ENCODE data around the gene NR6A1. TPM values are rescaled to one million over a fixed set of nuclear protein-coding genes. Genes with fewer than 3 reads are reported as not detected.

The NR6A1 gene
- total RNA-seq, 1 donor from 2014 or later = 3.2 TPM

DNA sequence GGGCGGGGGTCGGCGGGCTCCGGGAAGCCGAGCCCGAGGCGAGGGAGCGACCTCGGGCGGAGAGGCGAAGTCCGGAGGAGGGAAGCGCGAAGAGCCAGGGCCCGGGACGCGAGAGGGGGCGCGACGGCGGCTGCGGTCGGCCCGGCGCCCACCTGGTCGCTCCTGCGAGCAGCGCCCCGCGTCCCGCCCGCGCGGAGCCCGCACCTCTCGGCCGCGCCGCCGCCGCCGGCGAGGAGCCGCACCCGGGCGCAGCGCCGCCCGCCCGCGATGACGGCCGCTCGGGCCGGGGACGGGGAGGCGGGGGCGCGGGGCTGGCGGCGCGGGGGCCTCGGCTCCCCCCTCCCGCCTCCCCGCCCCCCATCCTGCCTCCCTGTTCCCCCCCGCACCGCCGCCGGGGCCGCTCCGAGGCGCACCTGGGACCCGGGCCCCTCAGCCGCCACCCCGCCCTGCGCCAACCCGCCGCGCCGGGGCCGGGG lies 266.5 kb downstream of the NR6A1 start:
- DNase-seq (ENCODE audit: low spot score) = no peak

DNA sequence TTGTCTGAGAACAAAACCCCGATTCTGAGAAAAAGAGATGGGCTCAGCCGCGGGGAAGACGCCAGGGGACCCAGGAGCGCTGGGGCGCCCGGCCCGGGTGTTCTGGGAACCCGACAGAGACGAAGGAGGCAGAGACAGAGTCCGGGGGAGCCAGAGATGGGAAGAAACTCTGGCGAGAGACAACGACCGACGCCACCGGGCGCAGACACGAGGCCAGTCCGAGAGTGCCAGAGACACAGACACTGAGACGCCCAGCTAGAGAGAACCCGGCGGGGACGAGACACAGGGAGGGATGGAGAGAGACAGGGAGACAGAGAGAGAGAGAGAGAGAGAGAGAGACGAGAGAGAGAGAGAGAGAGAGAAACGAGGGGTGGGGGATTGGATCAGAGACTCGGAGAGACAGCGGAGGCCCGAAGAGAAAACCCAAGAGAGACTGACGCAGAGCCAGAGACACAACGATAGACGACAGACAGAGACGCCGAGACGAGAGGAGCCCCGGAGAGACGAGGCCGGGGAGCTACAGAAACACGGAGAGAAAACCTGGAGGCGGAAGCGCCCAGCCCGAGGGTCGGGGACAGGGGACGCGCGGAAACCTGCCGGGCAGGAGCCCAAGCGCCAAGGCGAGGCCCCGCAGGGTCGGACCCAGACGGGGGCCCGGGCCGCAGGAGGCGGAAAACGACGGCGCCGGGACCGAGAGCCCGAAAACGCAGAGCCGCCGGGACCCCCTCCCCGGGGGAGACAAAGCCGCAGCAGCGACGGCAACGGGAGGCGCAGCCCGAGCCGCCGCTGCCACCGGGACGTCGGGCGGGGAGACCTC lies 267.2 kb downstream of the NR6A1 start:
- DNase-seq (ENCODE audit: low spot score) = no peak

DNA sequence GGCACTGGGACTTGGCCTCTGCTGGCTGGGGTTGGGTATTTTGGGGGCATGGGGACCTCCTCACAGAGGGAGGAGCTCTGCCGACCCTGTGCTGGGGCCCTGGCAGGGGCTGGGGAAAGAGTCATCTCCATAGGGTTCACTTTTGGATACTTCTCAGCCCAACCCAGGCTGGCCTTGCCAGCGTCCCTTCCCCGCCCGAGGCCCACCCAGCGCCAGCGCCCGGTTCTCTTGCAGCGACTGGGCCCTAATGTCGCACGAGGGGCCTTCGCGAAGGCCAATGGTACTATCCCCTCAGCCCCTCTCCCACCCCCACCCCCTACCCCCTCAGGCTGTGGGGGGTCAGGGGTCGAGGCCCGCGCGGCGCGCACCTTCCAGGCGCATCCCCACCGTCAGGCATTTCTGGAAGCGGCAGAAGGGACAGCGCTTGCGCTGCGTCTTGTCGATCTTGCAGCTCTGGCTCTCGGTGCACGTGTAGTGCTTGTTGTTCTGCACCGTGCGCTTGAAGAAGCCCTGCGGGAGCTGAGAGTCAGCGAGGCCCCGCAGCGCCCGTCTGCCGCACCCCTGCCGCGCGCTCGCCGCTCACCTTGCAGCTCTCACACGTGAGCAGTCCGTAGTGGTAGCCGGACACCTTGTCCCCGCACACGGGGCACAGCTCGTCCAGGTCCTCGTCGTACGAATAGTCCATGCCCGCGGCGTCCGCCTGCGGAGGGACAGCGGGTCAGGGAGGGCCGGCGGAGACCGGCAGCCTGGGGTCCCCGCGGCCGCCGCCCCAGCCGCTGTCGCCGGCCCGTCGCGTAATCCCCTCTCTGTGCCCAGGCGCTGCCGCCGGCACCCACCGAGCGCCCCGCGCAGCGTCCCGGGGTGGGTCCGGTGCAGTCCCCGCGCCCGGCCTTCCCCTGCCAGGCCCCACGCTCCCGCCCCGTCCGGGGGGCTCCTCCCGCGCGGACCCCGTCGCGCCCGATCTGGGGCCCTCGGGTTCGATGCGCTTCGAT lies 268.1 kb downstream of the NR6A1 start:
- no peak for DNase-seq (ENCODE audit: low spot score)

DNA sequence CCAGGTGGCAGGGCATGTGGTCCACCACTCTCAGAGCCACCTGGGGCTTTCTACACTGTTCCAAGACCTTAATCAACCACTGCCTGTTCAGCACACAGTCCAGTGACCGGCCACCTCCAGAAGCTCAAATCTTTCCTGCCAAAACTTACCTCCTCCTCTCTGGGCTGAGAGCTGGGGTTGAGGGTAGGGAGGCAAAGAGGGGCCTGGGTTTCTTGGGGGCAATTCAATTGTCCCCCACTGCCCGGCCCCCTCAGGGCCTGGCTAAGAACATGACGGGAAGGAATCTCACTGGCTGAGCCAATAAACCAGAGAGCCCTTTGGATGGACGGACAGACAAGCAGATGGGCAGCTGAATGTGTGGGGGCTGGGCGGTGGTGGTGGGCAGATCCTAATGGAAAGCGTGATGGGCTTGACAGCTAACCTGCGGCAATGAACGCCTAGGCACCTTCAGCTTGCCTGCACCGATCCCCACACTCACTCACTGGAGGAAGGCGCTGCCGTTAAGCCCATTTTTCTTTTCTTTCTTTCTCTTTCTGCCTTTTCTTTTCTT lies 269.3 kb downstream of the NR6A1 start:
- no peak for DNase-seq (ENCODE audit: low spot score)

DNA sequence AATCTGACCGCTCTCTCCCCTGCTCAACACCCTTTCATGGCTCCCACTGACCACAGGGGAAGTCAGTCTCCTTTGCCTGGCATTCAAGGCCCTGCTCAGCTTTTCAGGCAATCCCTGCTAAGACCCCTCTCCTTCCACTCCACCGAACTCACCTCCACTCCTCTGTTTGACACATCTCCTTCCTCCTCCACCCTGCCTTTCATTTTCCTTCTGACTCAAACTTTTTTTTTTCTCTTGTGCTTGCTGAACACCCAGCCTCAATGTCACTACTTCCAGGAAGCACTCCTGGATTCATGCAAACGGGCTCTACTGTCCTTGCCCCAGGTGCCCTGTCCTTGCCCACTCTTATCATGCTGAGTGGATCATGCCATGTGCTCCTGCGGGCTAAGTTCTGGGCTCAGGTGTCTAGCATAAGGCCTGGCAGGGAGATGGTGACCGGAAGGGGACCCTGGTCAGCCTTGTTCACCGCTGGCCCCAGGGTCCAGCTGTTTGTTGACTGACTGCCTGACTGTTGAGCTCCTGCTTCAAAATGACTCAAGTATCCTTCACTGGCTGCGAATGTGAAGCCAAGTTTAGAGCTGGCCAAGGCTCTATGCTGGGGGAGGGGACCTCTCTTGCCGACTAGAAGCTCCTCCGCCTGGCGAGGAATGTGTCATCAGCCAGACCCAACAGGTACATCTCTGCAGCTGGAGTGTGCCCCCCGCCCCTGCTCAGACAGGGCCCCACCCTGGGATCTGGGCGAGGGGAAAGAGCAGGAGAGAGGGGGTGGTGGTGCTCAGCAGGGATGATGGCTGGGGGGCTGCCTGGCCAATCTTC lies 270.1 kb downstream of the NR6A1 start:
- DNase-seq (ENCODE audit: low spot score) = no peak

DNA sequence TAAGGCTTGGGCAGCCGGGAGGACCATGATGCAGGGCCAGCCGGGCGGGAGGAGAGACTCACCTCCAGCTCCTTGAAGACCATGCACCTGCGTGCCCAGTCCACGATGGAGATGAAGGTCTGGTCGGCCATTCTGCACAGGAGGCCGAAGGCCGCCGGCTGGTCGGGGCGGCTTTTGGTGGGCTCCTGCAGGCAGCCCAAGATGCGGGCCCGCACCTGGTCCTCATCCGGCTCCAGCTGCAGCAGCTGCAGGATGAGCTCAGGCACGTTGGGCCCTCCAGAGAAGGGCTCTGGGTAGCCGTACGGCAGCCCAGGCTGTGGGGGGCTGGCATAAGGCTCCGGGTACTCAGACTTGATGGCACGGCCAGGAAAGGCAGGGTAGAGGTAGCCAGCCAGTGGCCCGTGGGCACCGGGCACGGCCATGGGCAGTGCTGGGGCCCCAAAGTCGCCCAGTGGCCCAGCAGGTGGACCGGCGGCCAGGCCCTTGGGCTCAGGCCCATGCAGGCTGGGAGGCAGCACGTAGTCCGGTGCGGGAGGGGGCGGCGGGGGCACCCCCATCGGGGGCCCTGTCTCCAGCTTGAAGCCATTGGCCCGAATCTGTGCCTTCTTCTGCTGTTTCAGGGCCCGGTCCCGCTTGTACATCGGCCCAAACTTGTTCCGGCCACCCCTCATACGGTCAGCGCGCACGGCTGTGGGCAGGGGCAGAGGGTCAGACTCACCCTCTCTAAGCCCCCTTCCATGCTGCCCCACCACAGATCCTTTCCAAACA lies 270.9 kb downstream of the NR6A1 start:
- DNase-seq (ENCODE audit: low spot score) = no peak

DNA sequence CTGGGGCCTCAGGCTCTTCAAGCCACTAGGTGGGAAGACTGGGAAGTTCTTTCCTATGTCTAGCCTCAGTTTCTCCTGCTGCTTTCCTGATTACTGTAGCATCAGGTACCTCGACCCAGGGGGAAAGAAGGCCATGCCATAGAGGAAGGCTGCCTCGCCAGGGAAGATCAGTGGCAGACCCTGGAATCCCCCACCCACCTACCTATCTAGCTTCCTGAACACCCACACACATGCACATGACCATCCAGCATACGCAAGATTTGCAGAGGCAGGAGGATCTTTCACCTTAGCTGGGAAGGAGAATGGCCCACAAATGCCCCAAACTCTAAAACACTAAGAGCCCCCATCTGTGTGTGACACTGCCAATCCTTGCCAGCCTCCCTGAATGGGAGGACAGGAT lies 271.9 kb downstream of the NR6A1 start:
- DNase-seq (ENCODE audit: low spot score) = no peak

DNA sequence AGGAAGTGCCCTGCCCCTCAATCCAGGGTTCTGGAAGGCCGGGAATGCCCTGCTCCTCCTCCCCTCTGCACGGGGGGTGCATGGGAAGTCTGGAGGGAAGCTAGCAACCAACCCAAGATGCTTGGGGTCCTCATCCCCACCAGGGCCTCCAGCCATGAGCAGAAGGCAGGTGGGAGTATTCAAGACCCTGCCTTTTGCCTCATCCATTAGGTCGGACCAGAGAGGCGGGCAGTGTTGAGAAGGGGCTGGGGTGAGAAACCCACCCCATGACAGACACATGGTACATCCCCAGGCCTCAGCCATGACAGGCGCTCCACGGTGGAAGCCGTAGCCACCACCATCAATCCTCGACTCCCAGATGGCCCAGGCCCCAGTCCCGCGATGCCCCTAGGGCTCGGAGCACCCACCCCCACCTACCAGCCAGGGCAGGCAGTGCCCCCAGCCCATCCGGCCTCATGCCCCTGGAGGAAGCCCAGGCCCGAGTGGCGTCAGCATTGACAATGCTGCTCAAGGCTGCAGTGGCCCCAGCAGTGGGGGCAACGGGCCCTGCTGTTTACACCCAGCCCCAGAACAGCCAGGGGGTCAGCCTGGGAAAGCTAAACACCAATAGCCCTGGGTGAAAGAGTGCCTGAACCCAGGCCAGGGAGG lies 272.5 kb downstream of the NR6A1 start:
- no peak for DNase-seq (ENCODE audit: low spot score)

DNA sequence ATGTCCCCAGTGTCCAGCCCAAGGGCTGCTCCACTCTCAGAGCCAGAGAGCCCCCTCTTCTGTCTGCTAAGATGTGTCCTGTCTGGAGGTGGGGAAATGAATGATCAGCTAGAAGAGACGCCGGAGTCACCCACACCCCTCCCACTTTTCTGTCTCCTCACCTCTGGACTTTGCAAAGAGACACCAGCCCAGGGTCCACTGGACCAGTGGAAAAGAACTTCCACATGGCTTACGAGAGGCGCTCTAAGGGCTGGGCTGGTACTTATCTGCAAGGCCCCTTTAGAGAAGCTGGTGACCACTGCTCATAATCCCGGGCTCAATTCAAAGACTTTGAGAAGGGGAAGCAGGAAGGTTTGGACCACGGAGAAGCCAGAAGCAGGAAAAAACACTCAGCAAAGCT lies 273.1 kb downstream of the NR6A1 start:
- no peak for DNase-seq (ENCODE audit: low spot score)

DNA sequence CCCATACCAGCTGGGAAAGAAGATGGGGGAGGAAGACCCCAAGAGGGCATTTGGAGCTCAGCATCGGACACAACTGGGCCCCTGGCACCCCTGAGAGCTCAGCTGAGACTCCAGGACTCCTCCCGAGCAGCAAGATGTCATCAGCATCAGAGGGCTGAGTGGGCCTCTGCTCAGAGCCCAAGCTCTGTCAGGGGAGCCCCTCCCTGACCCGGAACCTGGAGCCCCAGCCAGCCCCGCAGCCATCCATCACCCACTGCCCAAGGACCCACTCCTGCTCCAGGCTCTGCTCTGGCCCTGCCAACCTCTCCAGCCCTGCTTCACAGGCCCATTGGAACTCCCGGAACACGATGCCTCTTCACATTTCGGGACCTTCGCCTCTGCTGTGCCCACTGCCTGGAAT lies 273.7 kb downstream of the NR6A1 start:
- no peak for DNase-seq (ENCODE audit: low spot score)

DNA sequence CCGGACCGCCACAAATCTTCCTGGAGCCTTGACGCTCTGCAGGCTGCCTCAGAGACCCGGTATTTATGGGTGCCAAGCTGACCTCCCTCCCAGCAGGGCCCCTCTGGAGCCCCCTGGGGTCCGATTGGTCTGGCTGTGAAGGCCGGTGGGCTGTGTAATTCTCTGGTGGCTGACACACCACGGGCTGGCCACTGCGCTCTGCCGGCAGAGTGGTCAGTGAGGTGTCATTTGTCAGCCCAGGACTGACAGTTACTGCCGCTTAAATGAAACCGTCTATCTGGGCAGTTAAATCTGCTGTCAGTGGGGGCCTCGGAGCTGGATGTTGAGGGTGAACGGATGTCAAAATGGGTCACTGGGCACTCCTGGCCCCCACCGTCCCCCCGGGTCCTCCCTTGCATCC lies 274.6 kb downstream of the NR6A1 start:
- no peak for DNase-seq (ENCODE audit: low spot score)

DNA sequence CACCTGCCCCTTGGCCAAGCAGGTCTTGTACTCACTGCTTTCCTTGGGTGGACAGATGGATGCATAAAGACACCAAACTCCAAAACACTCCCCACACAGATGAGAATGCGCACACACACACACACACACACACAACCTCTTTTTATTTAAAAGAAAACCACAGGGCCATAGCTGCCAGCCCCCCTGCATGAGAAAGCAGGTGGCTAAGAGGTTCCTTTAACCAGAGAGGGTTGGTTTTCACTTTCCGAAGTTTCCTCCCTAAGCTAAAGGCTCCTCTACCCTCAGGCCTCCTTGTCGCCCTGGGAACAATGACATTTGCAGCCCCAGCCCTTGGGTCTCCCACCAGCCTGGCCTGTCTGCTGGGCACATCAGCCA lies 275.0 kb downstream of the NR6A1 start:
- DNase-seq (ENCODE audit: low spot score) = no peak

DNA sequence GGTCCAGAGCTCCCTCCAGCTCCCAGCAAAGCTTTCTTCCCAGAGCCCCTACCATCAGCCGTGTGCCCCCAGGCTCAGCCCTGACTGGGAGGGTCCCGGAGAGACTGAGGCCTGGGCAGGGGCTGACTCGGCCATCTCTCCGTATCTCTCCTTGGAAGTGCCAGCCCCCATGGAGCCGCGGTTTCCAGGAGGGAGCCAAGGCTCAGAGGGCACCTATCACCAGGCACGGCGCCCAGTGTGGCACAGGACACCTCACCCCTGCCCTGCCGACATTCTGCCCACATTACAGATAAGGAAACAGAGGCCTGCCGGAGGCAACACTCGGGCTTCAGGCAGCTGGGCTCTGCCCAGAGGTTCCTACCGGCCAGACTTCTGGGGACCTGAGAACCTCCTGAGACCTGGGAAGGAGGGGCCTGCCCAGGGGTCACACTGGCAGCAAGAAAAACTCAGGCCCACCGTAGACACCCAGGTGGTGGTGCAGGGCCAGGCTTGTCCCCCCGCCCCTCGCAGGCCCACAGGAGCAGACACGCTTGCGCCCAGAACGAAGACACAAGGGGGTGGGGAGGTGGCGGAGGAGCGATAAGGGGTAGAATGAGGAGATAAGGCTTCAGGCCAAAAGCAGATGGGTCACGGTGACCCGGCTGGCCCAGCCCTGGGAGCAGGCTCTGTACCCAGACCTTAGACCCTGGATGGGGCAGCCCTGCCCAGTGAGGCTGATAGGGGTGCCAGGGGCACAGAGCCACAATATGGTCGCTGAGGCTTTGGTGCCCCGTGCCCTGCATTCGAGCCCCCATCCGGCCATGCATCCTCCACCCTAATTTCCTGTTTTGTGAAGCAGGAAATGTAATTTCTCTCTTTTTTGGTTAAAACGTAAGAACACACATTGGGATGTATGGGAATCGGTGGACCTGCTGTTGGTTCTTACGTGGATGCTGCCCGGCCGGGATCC lies 275.7 kb downstream of the NR6A1 start:
- DNase-seq (ENCODE audit: low spot score) = no peak

DNA sequence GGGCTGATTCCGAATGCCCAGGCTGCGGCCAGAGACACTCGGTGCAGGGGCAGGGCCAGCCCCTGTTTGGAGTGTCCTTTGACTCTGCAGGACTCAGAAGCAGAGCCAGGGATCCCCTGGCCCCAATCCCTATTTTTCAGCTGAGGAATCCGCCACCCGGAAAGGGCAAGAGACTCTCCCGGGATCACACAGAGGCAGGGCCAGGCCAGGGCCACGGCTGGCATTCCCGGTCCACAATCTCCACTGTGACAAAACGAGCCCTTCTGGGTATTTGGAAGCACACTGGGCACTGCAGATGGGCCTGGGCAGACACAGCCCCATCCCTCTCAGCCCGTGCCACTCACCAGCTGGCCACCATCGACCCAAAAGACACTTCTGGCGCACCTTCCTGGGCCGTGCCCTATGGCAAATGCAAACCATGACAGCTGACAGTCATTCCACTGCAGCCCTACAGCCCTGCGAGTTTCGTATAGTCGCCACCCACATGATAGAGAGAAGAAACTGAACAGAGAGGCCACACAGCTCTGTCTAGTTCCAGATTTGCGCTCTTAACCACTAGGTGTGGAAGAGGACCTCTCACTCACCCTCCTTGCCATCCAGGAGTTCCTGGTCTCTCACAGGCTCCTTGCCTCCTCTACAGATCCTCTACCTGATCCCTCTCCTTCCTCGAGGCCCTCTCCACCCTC lies 277.2 kb downstream of the NR6A1 start:
- no peak for DNase-seq (ENCODE audit: low spot score)

DNA sequence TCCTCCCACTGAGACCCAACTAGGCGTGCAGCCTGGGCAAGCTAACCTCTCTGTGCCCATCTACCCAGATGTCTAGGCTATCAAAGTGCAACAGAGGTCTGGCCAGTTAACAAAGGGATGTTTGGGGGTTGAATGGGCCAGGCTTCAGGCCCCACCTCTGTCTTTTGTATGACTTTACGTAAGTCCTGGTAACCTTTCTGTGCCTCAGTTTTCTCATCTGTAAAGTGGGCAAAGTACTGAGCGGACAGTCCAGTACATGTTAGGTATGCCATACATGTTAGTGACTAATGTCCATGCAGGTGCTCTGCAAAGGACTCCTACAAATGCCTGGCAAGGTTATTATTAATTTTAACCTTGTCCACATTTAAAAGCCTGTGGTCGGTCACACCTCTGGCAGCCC lies 277.9 kb downstream of the NR6A1 start:
- no peak for DNase-seq (ENCODE audit: low spot score)

DNA sequence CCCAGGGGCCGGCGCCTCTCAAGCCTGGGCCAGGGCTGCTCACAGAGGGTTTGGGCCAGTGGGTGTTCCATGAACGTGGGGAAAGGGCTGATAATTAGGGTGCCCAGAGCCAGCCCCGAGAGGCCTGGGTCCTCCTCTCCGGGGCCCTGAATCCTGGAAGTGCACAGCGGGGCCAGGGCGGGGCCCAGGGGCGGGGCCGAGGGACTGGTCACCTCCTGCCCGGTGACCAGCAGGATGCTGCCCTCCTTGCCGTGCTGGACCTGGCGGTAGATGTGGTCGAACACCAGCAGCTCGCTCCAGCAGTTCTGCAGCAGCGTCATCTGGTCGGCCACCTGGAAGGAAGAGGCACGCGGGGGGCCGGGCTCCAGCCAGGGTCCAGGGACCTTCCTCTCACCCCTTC lies 278.3 kb downstream of the NR6A1 start:
- DNase-seq (ENCODE audit: low spot score) = no peak

DNA sequence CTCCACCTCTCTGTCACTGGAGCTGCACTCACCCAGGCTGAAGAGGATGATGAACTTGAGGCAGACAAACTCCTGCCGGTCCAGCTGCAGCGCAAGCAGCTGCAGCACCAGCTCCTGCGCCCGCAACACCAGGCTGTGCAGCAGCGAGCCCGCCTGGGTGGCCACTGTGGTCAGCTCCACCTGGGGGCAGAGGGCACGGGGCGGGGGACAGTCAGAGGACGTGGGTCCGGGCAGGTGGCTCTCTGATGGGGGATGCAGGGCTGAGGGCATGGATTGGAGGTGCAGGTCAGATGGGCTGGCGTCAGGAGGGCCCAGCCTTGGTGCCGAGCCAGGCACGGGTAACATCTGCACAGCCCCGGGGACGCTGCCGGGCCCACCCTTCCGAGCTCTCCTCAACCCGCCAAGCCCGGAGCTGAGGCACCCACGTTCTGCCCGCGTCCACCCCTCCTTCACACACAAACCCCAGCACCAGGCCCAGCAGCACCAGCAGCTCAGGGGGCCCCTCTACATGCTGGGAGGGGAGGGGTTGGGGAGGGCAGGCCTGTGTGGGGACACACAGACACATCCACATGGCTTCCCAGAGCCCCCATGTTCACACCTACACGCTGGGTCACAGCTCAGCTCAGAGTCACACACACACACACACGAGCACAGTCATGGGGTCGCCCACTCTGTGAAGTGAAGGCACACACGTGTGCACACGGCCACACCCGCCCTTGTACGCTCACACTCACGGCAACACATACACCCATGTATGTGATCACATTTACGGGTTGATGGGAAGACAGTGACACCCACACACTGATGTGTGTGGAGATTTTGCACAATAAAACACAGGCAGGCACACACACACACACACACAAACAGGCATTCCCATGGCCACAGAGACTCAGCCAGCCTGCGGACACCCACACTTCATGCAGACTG lies 279.8 kb downstream of the NR6A1 start:
- DNase-seq (ENCODE audit: low spot score) = no peak

Data from mucosa of gallbladder (tissue), 1 donor.